Neural cell (in vitro differentiated cells): ENCODE data around the gene KLHL15. TPM values are rescaled to one million over a fixed set of nuclear protein-coding genes. Genes with fewer than 3 reads are reported as not detected.

ENCODE experiments used
- H2AFZ ChIP-seq: fragments of 200-600, 300-800 bp; sonication (generic), shearing (Covaris generic); 2 replicates; pipeline ENCODE4 v1.6.0; 2014; ENCODE audit warnings: low read depth, mild to moderate bottlenecking, antibody characterized with exemption, low read length, moderate library complexity
- H3F3A ChIP-seq: fragments of 200-600 bp; shearing (Covaris generic); 2 replicates; pipeline ENCODE4 v1.6.1; 2016; ENCODE audit warnings: mild to moderate bottlenecking, moderate library complexity, mixed read lengths, antibody characterized with exemption, low read length; ENCODE audit not compliant: insufficient read depth, poor library complexity, severe bottlenecking
- H3K27ac ChIP-seq: fragments of 200-600, 300-800 bp; sonication (generic), shearing (Covaris generic); 2 replicates; pipeline ENCODE4 v1.5.1; 2014; ENCODE audit warnings: mild to moderate bottlenecking, low read length, moderate library complexity
- H3K27me3 ChIP-seq: fragments of 300-800, 200-600 bp; sonication (generic), shearing (Covaris generic); 2 replicates; pipeline ENCODE4 v1.6.0; 2014; ENCODE audit warnings: mild to moderate bottlenecking, low read depth, low read length, moderate library complexity; ENCODE audit not compliant: insufficient read depth
- H3K36me3 ChIP-seq: fragments of 300-800, 200-600 bp; sonication (generic), shearing (Covaris generic); 2 replicates; pipeline ENCODE4 v1.5.1; 2014; ENCODE audit warnings: mild to moderate bottlenecking, antibody characterized with exemption, low read length, moderate library complexity; ENCODE audit not compliant: insufficient read depth
- H3K4me2 ChIP-seq: fragments of 300-800, 200-600 bp; sonication (generic), shearing (Covaris generic); 2 replicates; pipeline ENCODE4 v1.6.0; 2014; ENCODE audit warnings: mild to moderate bottlenecking, low read length
- H3K4me3 ChIP-seq: fragments of 300-800, 200-600 bp; sonication (generic), shearing (Covaris generic); 2 replicates; pipeline ENCODE4 v1.5.1; 2014; ENCODE audit warnings: mild to moderate bottlenecking, low read length, moderate library complexity
- H3K79me2 ChIP-seq: fragments of 200-600 bp; shearing (Covaris generic); replicated peaks from 2 replicates; pipeline ENCODE4 v1.6.0; 2014; ENCODE audit warnings: mild to moderate bottlenecking, low read length, moderate library complexity; ENCODE audit not compliant: insufficient read depth
- H3K9ac ChIP-seq: fragments of 300-800, 200-600 bp; sonication (generic), shearing (Covaris generic); 2 replicates; pipeline ENCODE4 v1.6.1; 2016; ENCODE audit warnings: mild to moderate bottlenecking, low read length, mixed read lengths
- H3K9me2 ChIP-seq: fragments of 200-600 bp; shearing (Covaris generic); 2 replicates; pipeline ENCODE4 v1.6.1; 2016; ENCODE audit warnings: mild to moderate bottlenecking, low read length, mixed read lengths; ENCODE audit not compliant: insufficient read depth
- H3K9me3 ChIP-seq: fragments of 200-600, 300-800 bp; sonication (generic), shearing (Covaris generic); 2 replicates; pipeline ENCODE4 v1.6.1; 2016; ENCODE audit warnings: mild to moderate bottlenecking, mixed run types, low read length, moderate library complexity, mixed read lengths
- H4K20me1 ChIP-seq: fragments of 200-600 bp; shearing (Covaris generic); 2 replicates; pipeline ENCODE4 v1.6.1; 2016; ENCODE audit warnings: mild to moderate bottlenecking, mixed run types; ENCODE audit not compliant: insufficient read depth
- EP300 ChIP-seq: fragments of 450-650 bp; conservative IDR thresholded peaks from 2 replicates; pipeline ENCODE4 v1.6.1; 2014; ENCODE audit warnings: antibody characterized with exemption, mild to moderate bottlenecking, moderate library complexity; ENCODE audit not compliant: poor library complexity, severe bottlenecking
- EZH2 ChIP-seq: fragments of 200-600, 300-800 bp; shearing (Covaris generic), sonication (generic); IDR thresholded peaks from 2 replicates; pipeline ENCODE4 v1.6.1; 2014; ENCODE audit warnings: antibody characterized with exemption, low read length, borderline replicate concordance, mild to moderate bottlenecking; ENCODE audit not compliant: insufficient read depth, poor library complexity, severe bottlenecking
- MXI1 ChIP-seq: fragments of 450-650 bp; conservative IDR thresholded peaks from 2 replicates; pipeline ENCODE4 v1.6.1; 2014; ENCODE audit warnings: antibody characterized with exemption, mild to moderate bottlenecking; ENCODE audit not compliant: poor library complexity, severe bottlenecking
- POLR2AphosphoS5 ChIP-seq: IDR thresholded peaks from 2 replicates; pipeline ENCODE4 v1.6.1; 2012
- RAD21 ChIP-seq: fragments of 450-650 bp; conservative IDR thresholded peaks from 2 replicates; pipeline ENCODE4 v1.6.1; 2014; ENCODE audit warnings: antibody characterized with exemption, mild to moderate bottlenecking, moderate library complexity
- SMC3 ChIP-seq: fragments of 450-650 bp; conservative IDR thresholded peaks from 2 replicates; pipeline ENCODE4 v1.6.1; 2014; ENCODE audit warnings: antibody characterized with exemption, mild to moderate bottlenecking, moderate library complexity; ENCODE audit not compliant: poor library complexity
- TAF1 ChIP-seq: IDR thresholded peaks from 2 replicates; pipeline ENCODE4 v1.6.1; 2012; ENCODE audit warnings: low read depth
- polyA plus RNA-seq: library from polyadenylated mRNA; depleted of rRNA; stranded (reverse); fragments of >200 nt; gene quantifications from 2 replicates; pipeline ENCODE4 v1.2.3, GENCODE V29; 2014
- TF ChIP-seq, protein P1 (sequence below): fragments of 450-650 bp; IDR thresholded peaks from 2 replicates; pipeline ENCODE4 v1.5.1; 2014; ENCODE audit warnings: antibody characterized with exemption, mild to moderate bottlenecking, moderate library complexity; ENCODE audit not compliant: poor library complexity, severe bottlenecking
- TF ChIP-seq, protein P2 (sequence below): IDR thresholded peaks from 2 replicates; pipeline ENCODE4 v1.6.1; 2012; ENCODE audit warnings: borderline replicate concordance

KLHL15 gene
- polyA plus RNA-seq, 1 donor from 2014 or later: 12.9 TPM

DNA sequence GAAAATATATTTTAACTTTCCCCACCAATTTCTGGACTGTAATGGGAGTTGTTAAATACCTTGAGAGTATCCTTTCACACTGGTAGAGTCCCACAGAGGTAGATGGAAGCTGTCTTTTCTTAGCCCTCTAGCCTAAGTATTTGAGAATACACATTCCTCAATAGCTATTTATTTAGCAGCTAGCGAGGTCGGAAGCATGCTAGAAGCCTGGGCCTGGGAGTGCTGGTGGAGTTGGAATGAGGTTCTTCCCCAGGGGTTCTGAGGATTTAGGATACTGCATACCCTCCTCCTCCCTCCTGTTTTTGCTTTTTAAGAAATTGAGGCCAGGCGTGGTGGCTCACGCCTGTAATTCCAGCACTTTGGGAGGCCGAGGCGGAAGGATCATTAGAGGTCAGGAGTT lies 999 bp upstream of the KLHL15 start:
- no peak overlapping the region for H3K9ac ChIP-seq

DNA sequence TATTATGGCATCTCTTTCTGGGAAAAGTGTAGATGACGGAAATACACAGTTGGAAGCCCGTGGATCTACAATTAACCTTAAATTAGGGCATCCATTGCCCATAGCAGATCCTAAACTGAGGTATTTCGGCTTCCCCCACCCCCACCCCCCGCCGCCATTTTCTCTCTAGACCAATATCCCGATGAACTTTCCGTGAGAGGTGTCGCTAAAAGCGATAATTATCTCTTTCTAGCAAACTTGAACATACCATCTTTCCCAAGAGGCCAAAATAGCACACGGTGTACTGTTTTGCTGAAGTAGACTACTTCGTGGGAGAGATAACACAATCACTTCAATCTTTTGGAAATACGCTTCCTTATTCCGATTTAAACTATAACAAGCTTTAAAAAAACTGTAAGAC lies 554 bp downstream of the KLHL15 start:
- Histone ChIP-seq H3K9me3 (no peaks in the 10 kb centered on the region), H3F3A (no peaks in the 10 kb centered on the region), H2AFZ (no peak overlapping the region), H3K79me2 (peaks cover 10% of the 10 kb centered on the region), H3K27ac (peak overlapping the region; percentile 85), H3K9ac (peak overlapping the region; percentile 75), H3K4me2 (no peak overlapping the region), H3K4me3 (peak overlapping the region; percentile 78), H4K20me1 (no peaks in the 10 kb centered on the region), H3K27me3 (no peaks in the 10 kb centered on the region), H3K9me2 (no peaks in the 10 kb centered on the region), H3K36me3 (no peaks in the 10 kb centered on the region)
- TF ChIP-seq, protein P1, sequence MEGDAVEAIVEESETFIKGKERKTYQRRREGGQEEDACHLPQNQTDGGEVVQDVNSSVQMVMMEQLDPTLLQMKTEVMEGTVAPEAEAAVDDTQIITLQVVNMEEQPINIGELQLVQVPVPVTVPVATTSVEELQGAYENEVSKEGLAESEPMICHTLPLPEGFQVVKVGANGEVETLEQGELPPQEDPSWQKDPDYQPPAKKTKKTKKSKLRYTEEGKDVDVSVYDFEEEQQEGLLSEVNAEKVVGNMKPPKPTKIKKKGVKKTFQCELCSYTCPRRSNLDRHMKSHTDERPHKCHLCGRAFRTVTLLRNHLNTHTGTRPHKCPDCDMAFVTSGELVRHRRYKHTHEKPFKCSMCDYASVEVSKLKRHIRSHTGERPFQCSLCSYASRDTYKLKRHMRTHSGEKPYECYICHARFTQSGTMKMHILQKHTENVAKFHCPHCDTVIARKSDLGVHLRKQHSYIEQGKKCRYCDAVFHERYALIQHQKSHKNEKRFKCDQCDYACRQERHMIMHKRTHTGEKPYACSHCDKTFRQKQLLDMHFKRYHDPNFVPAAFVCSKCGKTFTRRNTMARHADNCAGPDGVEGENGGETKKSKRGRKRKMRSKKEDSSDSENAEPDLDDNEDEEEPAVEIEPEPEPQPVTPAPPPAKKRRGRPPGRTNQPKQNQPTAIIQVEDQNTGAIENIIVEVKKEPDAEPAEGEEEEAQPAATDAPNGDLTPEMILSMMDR: no peak

More for the DNA sequence above, 999 bp upstream of the KLHL15 start:
- Histone ChIP-seq H3K27me3 (no peaks in the 10 kb centered on the region), H3K27ac (no peak overlapping the region), H3K9me3 (no peaks in the 10 kb centered on the region), H3K4me2 (no peak overlapping the region), H3K9me2 (no peaks in the 10 kb centered on the region), H3K36me3 (no peaks in the 10 kb centered on the region), H3F3A (no peaks in the 10 kb centered on the region), H3K4me3 (no peak overlapping the region), H3K79me2 (peaks cover 9% of the 10 kb centered on the region), H4K20me1 (no peaks in the 10 kb centered on the region), H2AFZ (no peak overlapping the region)
- TF ChIP-seq EZH2 (no peak), SMC3 (no peak)

DNA sequence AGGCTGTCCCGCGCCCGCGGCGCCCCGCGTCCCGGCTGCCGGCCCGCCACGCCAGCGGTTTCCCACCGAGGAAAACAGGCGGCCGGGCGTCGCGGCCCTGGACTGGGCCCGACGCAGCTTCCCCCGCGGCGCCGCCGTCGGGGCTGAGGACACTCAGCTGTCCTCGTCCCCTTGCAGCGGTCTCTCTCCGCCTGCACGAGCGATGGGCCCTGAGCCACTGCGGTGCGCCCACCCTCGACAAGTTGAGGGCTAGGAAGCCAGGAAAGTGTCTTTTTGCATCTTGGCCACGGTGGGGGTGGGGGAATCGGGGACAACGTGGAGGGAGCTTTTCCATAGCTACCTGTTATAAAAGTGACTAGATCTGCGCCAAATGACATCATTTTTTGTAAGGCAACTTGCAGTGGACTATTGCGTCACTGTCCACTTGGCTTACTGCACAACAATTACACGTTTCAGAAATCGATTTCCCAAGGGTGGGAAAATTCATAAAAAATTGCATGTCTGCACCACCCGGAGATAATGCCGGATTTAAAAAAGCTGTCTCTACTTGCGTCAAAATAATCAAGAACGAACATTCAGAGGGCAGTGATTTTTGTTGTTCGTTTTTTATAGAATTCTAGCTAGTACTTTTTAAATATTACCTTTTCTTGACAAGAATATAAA lies 1.1 kb downstream of the KLHL15 start:
- Histone ChIP-seq H3K36me3 (no peaks in the 10 kb centered on the region), H3K4me3 (peak overlapping the region; percentile 78), H3K27ac (peak overlapping the region; percentile 85), H2AFZ (peak overlapping the region; percentile 27), H3K9ac (peak overlapping the region; percentile 75), H3K4me2 (no peak overlapping the region), H4K20me1 (no peaks in the 10 kb centered on the region), H3K9me2 (no peaks in the 10 kb centered on the region), H3F3A (no peaks in the 10 kb centered on the region), H3K9me3 (no peaks in the 10 kb centered on the region), H3K79me2 (peaks cover 13% of the 10 kb centered on the region), H3K27me3 (no peaks in the 10 kb centered on the region)
- TF ChIP-seq POLR2AphosphoS5: peak; percentile 5
- peak; percentile 32 for TF ChIP-seq EP300
- TF ChIP-seq EZH2: no peak
- TF ChIP-seq RAD21: no peak
- no peak for TF ChIP-seq SMC3
- peak; percentile 41 for TF ChIP-seq MXI1
- no peak for TF ChIP-seq TAF1
- TF ChIP-seq, protein P1: no peak
- TF ChIP-seq, protein P2, sequence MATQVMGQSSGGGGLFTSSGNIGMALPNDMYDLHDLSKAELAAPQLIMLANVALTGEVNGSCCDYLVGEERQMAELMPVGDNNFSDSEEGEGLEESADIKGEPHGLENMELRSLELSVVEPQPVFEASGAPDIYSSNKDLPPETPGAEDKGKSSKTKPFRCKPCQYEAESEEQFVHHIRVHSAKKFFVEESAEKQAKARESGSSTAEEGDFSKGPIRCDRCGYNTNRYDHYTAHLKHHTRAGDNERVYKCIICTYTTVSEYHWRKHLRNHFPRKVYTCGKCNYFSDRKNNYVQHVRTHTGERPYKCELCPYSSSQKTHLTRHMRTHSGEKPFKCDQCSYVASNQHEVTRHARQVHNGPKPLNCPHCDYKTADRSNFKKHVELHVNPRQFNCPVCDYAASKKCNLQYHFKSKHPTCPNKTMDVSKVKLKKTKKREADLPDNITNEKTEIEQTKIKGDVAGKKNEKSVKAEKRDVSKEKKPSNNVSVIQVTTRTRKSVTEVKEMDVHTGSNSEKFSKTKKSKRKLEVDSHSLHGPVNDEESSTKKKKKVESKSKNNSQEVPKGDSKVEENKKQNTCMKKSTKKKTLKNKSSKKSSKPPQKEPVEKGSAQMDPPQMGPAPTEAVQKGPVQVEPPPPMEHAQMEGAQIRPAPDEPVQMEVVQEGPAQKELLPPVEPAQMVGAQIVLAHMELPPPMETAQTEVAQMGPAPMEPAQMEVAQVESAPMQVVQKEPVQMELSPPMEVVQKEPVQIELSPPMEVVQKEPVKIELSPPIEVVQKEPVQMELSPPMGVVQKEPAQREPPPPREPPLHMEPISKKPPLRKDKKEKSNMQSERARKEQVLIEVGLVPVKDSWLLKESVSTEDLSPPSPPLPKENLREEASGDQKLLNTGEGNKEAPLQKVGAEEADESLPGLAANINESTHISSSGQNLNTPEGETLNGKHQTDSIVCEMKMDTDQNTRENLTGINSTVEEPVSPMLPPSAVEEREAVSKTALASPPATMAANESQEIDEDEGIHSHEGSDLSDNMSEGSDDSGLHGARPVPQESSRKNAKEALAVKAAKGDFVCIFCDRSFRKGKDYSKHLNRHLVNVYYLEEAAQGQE: peak; percentile 34
